HepG2 (cell line): ENCODE measurements around the gene EDAR. TPM values are rescaled to one million over a fixed set of nuclear protein-coding genes. Genes with fewer than 3 reads are reported as not detected.

Experiments used
- HNRNPK ChIP-seq: fragments of 200-400 bp; formaldehyde crosslinking; IDR thresholded peaks from 2 replicates; pipeline ENCODE4 v1.6.1; 2018; ENCODE audit warnings: low read length, low read depth, moderate library complexity, mild to moderate bottlenecking; ENCODE audit not compliant: poor library complexity, severe bottlenecking
- KAT7 ChIP-seq: IDR thresholded peaks from 2 replicates; pipeline ENCODE4 v1.6.1; 2018; ENCODE audit warnings: borderline replicate concordance, missing compliant biosample characterization
- KDM6A ChIP-seq: IDR thresholded peaks from 2 replicates; pipeline ENCODE4 v1.6.1; 2016; ENCODE audit warnings: low read depth
- ZBTB3 ChIP-seq: sonication (generic); formaldehyde crosslinking; IDR thresholded peaks from 2 replicates; pipeline ENCODE4 v1.4.0; 2020; ENCODE audit warnings: low read depth, mild to moderate bottlenecking, moderate library complexity, missing genetic modification reagents, borderline replicate concordance
- ZKSCAN1 ChIP-seq: fragments of 150-350 bp; IDR thresholded peaks from 2 replicates; pipeline ENCODE4 v1.6.1; 2014; ENCODE audit warnings: low read length
- ZNF484 ChIP-seq: sonication (generic); formaldehyde crosslinking; IDR thresholded peaks from 2 replicates; pipeline ENCODE4 v1.5.1; 2020; ENCODE audit warnings: mild to moderate bottlenecking, low read depth, missing genetic modification reagents, borderline replicate concordance
- ZNF552 ChIP-seq: sonication (generic); formaldehyde crosslinking; IDR thresholded peaks from 2 replicates; pipeline ENCODE4 v1.9.0; 2022; ENCODE audit warnings: missing genetic modification reagents, mild to moderate bottlenecking, borderline replicate concordance
- ZNF792 ChIP-seq: IDR thresholded peaks from 2 replicates; pipeline ENCODE4 v1.6.1; 2016
- polyA plus RNA-seq, 8 experiments: library from polyadenylated mRNA; depleted of rRNA in 3 of 8; stranded (reverse) in 7 of 8; unstranded in 1 of 8; fragments of >200 nt; fragmentation: Illumina TruSeq in 4 of 8; extraction: Trizol in 4 of 8; gene quantifications; 2 replicates each; pipeline versions ENCODE4 v1.2.1 to v1.2.3, GENCODE V29; 2011 to 2016; ENCODE audit warnings: low read depth in 4 of 8, missing spikeins in 1 of 8, mixed read lengths in 1 of 8; ENCODE audit not compliant: insufficient read depth in 1 of 8
- total RNA-seq, 5 experiments: library from RNA; depleted of rRNA; stranded (reverse); fragments of >200 nt; fragmentation: Illumina TruSeq; extraction: Trizol; gene quantifications; 2 replicates each; pipeline ENCODE4 v1.2.3, GENCODE V29; 2016; ENCODE audit warnings: low read depth in 1 of 5
- TF ChIP-seq, protein P1 (sequence below): sonication (generic); formaldehyde crosslinking; IDR thresholded peaks from 2 replicates; pipeline ENCODE4 v1.4.0; 2020; ENCODE audit warnings: mild to moderate bottlenecking, low read depth, missing genetic modification reagents
- TF ChIP-seq, protein P2 (sequence below): sonication (generic); formaldehyde crosslinking; IDR thresholded peaks from 2 replicates; pipeline ENCODE4 v1.9.0; 2021; ENCODE audit warnings: missing genetic modification reagents, borderline replicate concordance
- TF ChIP-seq, protein P3 (sequence below): sonication (generic); formaldehyde crosslinking; IDR thresholded peaks from 2 replicates; pipeline ENCODE4 v1.4.0; 2020; ENCODE audit warnings: mild to moderate bottlenecking, missing genetic modification reagents
- TF ChIP-seq, protein P4 (sequence below): sonication (generic); formaldehyde crosslinking; IDR thresholded peaks from 2 replicates; pipeline ENCODE4 v1.4.0; 2020; ENCODE audit warnings: missing genetic modification reagents, mild to moderate bottlenecking, borderline replicate concordance

EDAR gene
- total and polyA plus RNA-seq, 2 of the 13 experiments (the other 11 are each of a cell fraction or from before 2014, with no cell fraction given): not detected

DNA sequence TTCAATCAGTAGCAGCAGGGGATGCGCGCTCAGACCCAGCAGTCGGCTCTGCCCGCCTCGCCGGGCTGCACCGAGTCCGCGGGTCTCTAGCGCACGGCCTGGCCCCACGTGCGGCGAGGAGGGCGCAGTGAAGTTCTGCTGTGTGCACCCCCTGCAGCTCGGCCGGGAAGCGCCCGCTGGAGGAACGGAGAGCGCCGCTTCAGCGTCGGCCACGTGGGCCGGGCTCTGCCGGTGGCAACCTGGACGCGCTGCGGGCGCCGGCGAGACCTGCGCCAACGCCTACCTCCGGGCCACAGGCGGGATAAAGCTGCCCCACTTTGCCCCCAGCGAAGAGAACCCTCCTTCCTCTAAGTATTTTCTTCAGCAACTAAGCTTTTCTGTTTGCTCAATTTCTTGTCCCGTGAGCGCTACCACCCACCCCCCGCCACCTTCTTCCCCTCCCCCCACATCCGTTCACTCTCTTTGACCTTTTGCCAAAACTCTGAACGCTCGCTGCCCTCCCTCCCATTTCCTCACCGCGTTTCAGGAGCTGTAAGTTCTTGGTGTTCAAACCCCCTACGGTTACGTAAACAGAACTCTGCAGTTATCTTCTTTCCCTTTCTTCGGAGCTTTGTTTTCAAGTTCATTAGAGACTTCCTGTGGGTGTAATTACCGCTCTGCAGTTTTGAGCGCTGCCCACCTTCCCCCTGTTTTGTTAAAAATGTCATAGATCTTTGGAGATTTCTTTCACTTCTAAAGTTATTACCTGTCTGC lies 42.6 kb upstream of the EDAR start (continued):
- TF ChIP-seq, protein P1, sequence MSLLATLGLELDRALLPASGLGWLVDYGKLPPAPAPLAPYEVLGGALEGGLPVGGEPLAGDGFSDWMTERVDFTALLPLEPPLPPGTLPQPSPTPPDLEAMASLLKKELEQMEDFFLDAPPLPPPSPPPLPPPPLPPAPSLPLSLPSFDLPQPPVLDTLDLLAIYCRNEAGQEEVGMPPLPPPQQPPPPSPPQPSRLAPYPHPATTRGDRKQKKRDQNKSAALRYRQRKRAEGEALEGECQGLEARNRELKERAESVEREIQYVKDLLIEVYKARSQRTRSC: no peak
- TF ChIP-seq, protein P2, sequence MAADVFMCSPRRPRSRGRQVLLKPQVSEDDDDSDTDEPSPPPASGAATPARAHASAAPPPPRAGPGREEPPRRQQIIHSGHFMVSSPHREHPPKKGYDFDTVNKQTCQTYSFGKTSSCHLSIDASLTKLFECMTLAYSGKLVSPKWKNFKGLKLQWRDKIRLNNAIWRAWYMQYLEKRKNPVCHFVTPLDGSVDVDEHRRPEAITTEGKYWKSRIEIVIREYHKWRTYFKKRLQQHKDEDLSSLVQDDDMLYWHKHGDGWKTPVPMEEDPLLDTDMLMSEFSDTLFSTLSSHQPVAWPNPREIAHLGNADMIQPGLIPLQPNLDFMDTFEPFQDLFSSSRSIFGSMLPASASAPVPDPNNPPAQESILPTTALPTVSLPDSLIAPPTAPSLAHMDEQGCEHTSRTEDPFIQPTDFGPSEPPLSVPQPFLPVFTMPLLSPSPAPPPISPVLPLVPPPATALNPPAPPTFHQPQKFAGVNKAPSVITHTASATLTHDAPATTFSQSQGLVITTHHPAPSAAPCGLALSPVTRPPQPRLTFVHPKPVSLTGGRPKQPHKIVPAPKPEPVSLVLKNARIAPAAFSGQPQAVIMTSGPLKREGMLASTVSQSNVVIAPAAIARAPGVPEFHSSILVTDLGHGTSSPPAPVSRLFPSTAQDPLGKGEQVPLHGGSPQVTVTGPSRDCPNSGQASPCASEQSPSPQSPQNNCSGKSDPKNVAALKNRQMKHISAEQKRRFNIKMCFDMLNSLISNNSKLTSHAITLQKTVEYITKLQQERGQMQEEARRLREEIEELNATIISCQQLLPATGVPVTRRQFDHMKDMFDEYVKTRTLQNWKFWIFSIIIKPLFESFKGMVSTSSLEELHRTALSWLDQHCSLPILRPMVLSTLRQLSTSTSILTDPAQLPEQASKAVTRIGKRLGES (CRISPR knock-in tag): no peak
- TF ChIP-seq, protein P3, sequence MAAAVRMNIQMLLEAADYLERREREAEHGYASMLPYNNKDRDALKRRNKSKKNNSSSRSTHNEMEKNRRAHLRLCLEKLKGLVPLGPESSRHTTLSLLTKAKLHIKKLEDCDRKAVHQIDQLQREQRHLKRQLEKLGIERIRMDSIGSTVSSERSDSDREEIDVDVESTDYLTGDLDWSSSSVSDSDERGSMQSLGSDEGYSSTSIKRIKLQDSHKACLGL (CRISPR knock-in tag): no peak
- TF ChIP-seq ZKSCAN1 (no peak), HNRNPK (peak; percentile 17), ZNF552 (CRISPR knock-in tag) (no peak), ZNF484 (CRISPR knock-in tag) (no peak), KAT7 (CRISPR knock-in tag) (no peak), ZNF792 (no peak), KDM6A (no peak), ZBTB3 (CRISPR knock-in tag) (no peak)
- TF ChIP-seq, protein P4, sequence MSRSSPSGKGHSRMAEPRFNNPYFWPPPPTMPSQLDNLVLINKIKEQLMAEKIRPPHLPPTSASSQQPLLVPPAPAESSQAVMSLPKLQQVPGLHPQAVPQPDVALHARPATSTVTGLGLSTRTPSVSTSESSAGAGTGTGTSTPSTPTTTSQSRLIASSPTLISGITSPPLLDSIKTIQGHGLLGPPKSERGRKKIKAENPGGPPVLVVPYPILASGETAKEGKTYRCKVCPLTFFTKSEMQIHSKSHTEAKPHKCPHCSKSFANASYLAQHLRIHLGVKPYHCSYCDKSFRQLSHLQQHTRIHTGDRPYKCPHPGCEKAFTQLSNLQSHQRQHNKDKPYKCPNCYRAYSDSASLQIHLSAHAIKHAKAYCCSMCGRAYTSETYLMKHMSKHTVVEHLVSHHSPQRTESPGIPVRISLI: no peak
